HEK293 (cell line): ENCODE data around the gene TNIK.

Experiments used
- CTCF ChIA-PET: fragments of 350-600 bp; formaldehyde crosslinking; extraction: SDS; loops from one replicate; lab custom pipeline; 2021; ENCODE audit warnings: antibody characterized with exemption; lab: Yijun Ruan, JAX
- POLR2A ChIA-PET: fragments of 300-600 bp; formaldehyde crosslinking; extraction: SDS; loops from one replicate; lab custom pipeline; 2020; ENCODE audit warnings: antibody characterized with exemption, inconsistent platforms; lab: Yijun Ruan, JAX
- H3K27ac ChIP-seq: fragments of 200-500 bp; sonication (Bioruptor generic); 2 replicates; pipeline ENCODE4 v1.5.1; 2014; ENCODE audit warnings: low read depth, low read length, control low read depth, inconsistent platforms; ENCODE audit errors: extremely low read depth
- H3K36me3 ChIP-seq, 2 experiments: fragments of 200-500 bp in 1 of 2; sonication (Bioruptor generic) in 1 of 2; 1 replicate in 1 of 2; 2 replicates in 1 of 2; pipeline ENCODE4 v1.5.1; 2014 to 2017; ENCODE audit warnings: inconsistent platforms in 2 of 2, low read length in 2 of 2; ENCODE audit not compliant: control insufficient read depth in 2 of 2, insufficient read depth in 1 of 2
- H3K4me1 ChIP-seq: fragments of 200-500 bp; sonication (Bioruptor generic); 2 replicates; pipeline ENCODE4 v1.5.1; 2014; ENCODE audit warnings: mild to moderate bottlenecking, low read length, inconsistent platforms; ENCODE audit not compliant: control insufficient read depth, insufficient read depth
- H3K4me3 ChIP-seq: 2 replicates; pipeline ENCODE4 v1.5.1; 2011; ENCODE audit warnings: low read depth, mild to moderate bottlenecking, control low read depth, low read length, moderate library complexity
- H3K9me3 ChIP-seq: fragments of 200-500 bp; sonication (Bioruptor generic); 2 replicates; pipeline ENCODE4 v1.5.1; 2014; ENCODE audit warnings: low read depth, low read length, inconsistent platforms; ENCODE audit not compliant: control insufficient read depth, insufficient read depth
- GLIS2 ChIP-seq: fragments of 450-650 bp; formaldehyde crosslinking; IDR thresholded peaks from 2 replicates; pipeline ENCODE4 v1.5.1; 2016; ENCODE audit warnings: missing biosample characterization, missing genetic modification characterization
- HOXA7 ChIP-seq: sonication (generic); formaldehyde crosslinking; IDR thresholded peaks from 2 replicates; pipeline ENCODE4 v1.8.1; 2022; ENCODE audit warnings: missing genetic modification reagents, borderline replicate concordance
- PRDM6 ChIP-seq: fragments of 450-650 bp; formaldehyde crosslinking; IDR thresholded peaks from 2 replicates; pipeline ENCODE4 v1.5.1; 2017; ENCODE audit warnings: missing biosample characterization, missing genetic modification characterization
- TCF7L2 ChIP-seq: IDR thresholded peaks from 2 replicates; pipeline ENCODE4 v1.6.1; 2011; ENCODE audit warnings: low read depth, mild to moderate bottlenecking, inconsistent platforms, low read length, moderate library complexity, borderline replicate concordance
- WT1 ChIP-seq: fragments of 450-650 bp; formaldehyde crosslinking; IDR thresholded peaks from 2 replicates; pipeline ENCODE4 v1.5.1; 2016; ENCODE audit warnings: missing biosample characterization, missing genetic modification characterization
- ZBTB48 ChIP-seq: fragments of 450-650 bp; formaldehyde crosslinking; IDR thresholded peaks from 2 replicates; pipeline ENCODE4 v1.5.1; 2016; ENCODE audit warnings: missing biosample characterization, missing genetic modification characterization
- ZNF138 ChIP-seq: fragments of 450-650 bp; formaldehyde crosslinking; IDR thresholded peaks from 2 replicates; pipeline ENCODE4 v1.5.1; 2016; ENCODE audit warnings: missing biosample characterization, missing genetic modification characterization, borderline replicate concordance
- ZNF16 ChIP-seq: fragments of 450-650 bp; formaldehyde crosslinking; IDR thresholded peaks from 2 replicates; pipeline ENCODE4 v1.5.1; 2016; ENCODE audit warnings: low read depth, missing biosample characterization, missing genetic modification characterization
- ZNF174 ChIP-seq: fragments of 450-650 bp; formaldehyde crosslinking; IDR thresholded peaks from 2 replicates; pipeline ENCODE4 v1.5.0; 2017; ENCODE audit warnings: missing biosample characterization, mild to moderate bottlenecking, missing genetic modification characterization
- ZNF175 ChIP-seq: fragments of 450-650 bp; formaldehyde crosslinking; IDR thresholded peaks from 2 replicates; pipeline ENCODE4 v1.5.1; 2016; ENCODE audit warnings: missing biosample characterization, missing genetic modification characterization
- ZNF292 ChIP-seq: fragments of 450-650 bp; formaldehyde crosslinking; IDR thresholded peaks from 2 replicates; pipeline ENCODE4 v1.5.1; 2016; ENCODE audit warnings: low read depth, missing biosample characterization, missing genetic modification characterization, borderline replicate concordance
- ZNF324 ChIP-seq: fragments of 450-650 bp; formaldehyde crosslinking; IDR thresholded peaks from 2 replicates; pipeline ENCODE4 v1.5.1; 2016; ENCODE audit warnings: missing biosample characterization, missing genetic modification characterization
- ZNF350 ChIP-seq: fragments of 450-650 bp; formaldehyde crosslinking; IDR thresholded peaks from 2 replicates; pipeline ENCODE4 v1.5.0; 2017; ENCODE audit warnings: missing biosample characterization, mild to moderate bottlenecking, missing genetic modification characterization
- ZNF404 ChIP-seq: fragments of 450-650 bp; formaldehyde crosslinking; IDR thresholded peaks from 2 replicates; pipeline ENCODE4 v1.5.1; 2017; ENCODE audit warnings: missing biosample characterization, missing genetic modification characterization
- ZNF449 ChIP-seq: fragments of 450-650 bp; formaldehyde crosslinking; IDR thresholded peaks from 2 replicates; pipeline ENCODE4 v1.5.1; 2017; ENCODE audit warnings: missing biosample characterization, mild to moderate bottlenecking, missing genetic modification characterization, moderate library complexity
- ZNF501 ChIP-seq: fragments of 450-650 bp; formaldehyde crosslinking; IDR thresholded peaks from 2 replicates; pipeline ENCODE4 v1.5.1; 2016; ENCODE audit warnings: missing biosample characterization, missing genetic modification characterization
- ZNF585B ChIP-seq: fragments of 450-650 bp; formaldehyde crosslinking; IDR thresholded peaks from 2 replicates; pipeline ENCODE4 v1.5.1; 2016; ENCODE audit warnings: missing biosample characterization, missing genetic modification characterization
- ZNF600 ChIP-seq: fragments of 450-650 bp; formaldehyde crosslinking; IDR thresholded peaks from 2 replicates; pipeline ENCODE4 v1.5.1; 2016; ENCODE audit warnings: missing biosample characterization, missing genetic modification characterization
- ZNF692 ChIP-seq: fragments of 450-650 bp; formaldehyde crosslinking; IDR thresholded peaks from 2 replicates; pipeline ENCODE4 v1.5.1; 2016; ENCODE audit warnings: missing biosample characterization, missing genetic modification characterization
- ZNF701 ChIP-seq: fragments of 450-650 bp; formaldehyde crosslinking; IDR thresholded peaks from 2 replicates; pipeline ENCODE4 v1.5.1; 2016; ENCODE audit warnings: missing biosample characterization, missing genetic modification characterization
- ZNF785 ChIP-seq: fragments of 450-650 bp; formaldehyde crosslinking; IDR thresholded peaks from 2 replicates; pipeline ENCODE4 v1.5.1; 2016; ENCODE audit warnings: missing biosample characterization, missing genetic modification characterization
- ZSCAN30 ChIP-seq: fragments of 450-650 bp; IDR thresholded peaks from 2 replicates; pipeline ENCODE4 v1.5.1; 2018; ENCODE audit warnings: missing biosample characterization, mild to moderate bottlenecking, missing genetic modification characterization, moderate library complexity
- ZXDB ChIP-seq: fragments of 450-650 bp; formaldehyde crosslinking; IDR thresholded peaks from 2 replicates; pipeline ENCODE4 v1.5.1; 2016; ENCODE audit warnings: missing biosample characterization, missing genetic modification characterization
- TF ChIP-seq, protein P1 (sequence below): fragments of 450-650 bp; formaldehyde crosslinking; IDR thresholded peaks from 2 replicates; pipeline ENCODE4 v1.5.1; 2016; ENCODE audit warnings: missing biosample characterization, missing genetic modification characterization

TNIK gene

GRCh38 chr3:171255236-171255806 lies 204.9 kb downstream of the TNIK start:
- ChIA-PET CTCF (interaction anchor here (0.6 to 1.1 kb wide), 2 partner anchors 45 to 163 kb away, joined by 3 to 5 read pairs; no protein-coding TSS in a partner anchor), POLR2A (no interaction called here)

GRCh38 chr3:171254315-171254714 lies 205.9 kb downstream of the TNIK start:
- POLR2A ChIA-PET: no interaction called here
- Histone ChIP-seq H3K9me3 (no peaks in the 10 kb centered on the region), H3K4me3 (no peak overlapping the region), H3K36me3 (no peaks in the 10 kb centered on the region), H3K4me1 (peaks cover 3% of the 10 kb centered on the region; the same call in 1 of the 2 replicates), H3K27ac (no peak overlapping the region)
- CTCF ChIA-PET: interaction anchor here (1.1 kb wide), 1 partner anchor 44 kb away, joined by 5 read pairs; no protein-coding TSS in a partner anchor
- no peak for TF ChIP-seq ZNF600 (tag by site-specific recombination)
- TF ChIP-seq ZNF449 (tag by site-specific recombination): no peak
- TF ChIP-seq ZNF16 (tag by site-specific recombination): no peak
- TF ChIP-seq ZNF585B (tag by site-specific recombination): no peak

More at GRCh38 chr3:171255236-171255806, 204.9 kb downstream of the TNIK start:
- TF ChIP-seq ZNF174 (tag by site-specific recombination) (no peak), WT1 (tag by site-specific recombination) (no peak), PRDM6 (tag by site-specific recombination) (no peak), ZBTB48 (no peak), ZNF701 (tag by site-specific recombination) (no peak), ZSCAN30 (tag by site-specific recombination) (no peak), ZNF501 (tag by site-specific recombination) (no peak), ZNF138 (tag by site-specific recombination) (no peak), TCF7L2 (no peak), ZXDB (tag by site-specific recombination) (no peak), ZNF350 (no peak)
- TF ChIP-seq, protein P1, sequence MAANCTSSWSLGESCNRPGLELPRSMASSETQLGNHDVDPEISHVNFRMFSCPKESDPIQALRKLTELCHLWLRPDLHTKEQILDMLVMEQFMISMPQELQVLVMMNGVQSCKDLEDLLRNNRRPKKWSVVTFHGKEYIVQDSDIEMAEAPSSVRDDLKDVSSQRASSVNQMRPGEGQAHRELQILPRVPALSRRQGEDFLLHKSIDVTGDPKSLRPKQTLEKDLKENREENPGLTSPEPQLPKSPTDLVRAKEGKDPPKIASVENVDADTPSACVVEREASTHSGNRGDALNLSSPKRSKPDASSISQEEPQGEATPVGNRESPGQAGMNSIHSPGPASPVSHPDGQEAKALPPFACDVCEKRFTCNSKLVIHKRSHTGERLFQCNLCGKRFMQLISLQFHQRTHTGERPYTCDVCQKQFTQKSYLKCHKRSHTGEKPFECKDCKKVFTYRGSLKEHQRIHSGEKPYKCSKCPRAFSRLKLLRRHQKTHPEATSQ (tag by site-specific recombination): no peak
- TF ChIP-seq, all 188 proteins: peak for 0
- Histone ChIP-seq H3K4me1 (no peaks in the 10 kb centered on the region), H3K9me3 (no peaks in the 10 kb centered on the region), H3K27ac (no peak overlapping the region), H3K36me3 (no peaks in the 10 kb centered on the region), H3K4me3 (no peak overlapping the region)

GRCh38 chr3:171251835-171252234 lies 208.4 kb downstream of the TNIK start:
- POLR2A ChIA-PET: no interaction called here

More at GRCh38 chr3:171251835-171252234, 208.4 kb downstream of the TNIK start:
- no peaks in the 10 kb centered on the region for H3K9me3 ChIP-seq
- TF ChIP-seq ZNF701 (tag by site-specific recombination) (no peak), ZNF404 (tag by site-specific recombination) (no peak), ZNF324 (tag by site-specific recombination) (no peak), ZNF292 (tag by site-specific recombination) (no peak), GLIS2 (tag by site-specific recombination) (no peak), ZNF692 (tag by site-specific recombination) (no peak), ZNF785 (tag by site-specific recombination) (no peak), ZNF175 (tag by site-specific recombination) (no peak), HOXA7 (CRISPR knock-in tag) (no peak)
- peaks cover 3% of the 10 kb centered on the region; the same call in 1 of the 2 replicates for H3K4me1 ChIP-seq
- H3K27ac ChIP-seq: no peak overlapping the region
- CTCF ChIA-PET: interaction anchor here (0.6 kb wide), 1 partner anchor 15 kb away, joined by 3 read pairs; no protein-coding TSS in a partner anchor
- H3K4me3 ChIP-seq: no peak overlapping the region
- no peaks in the 10 kb centered on the region for H3K36me3 ChIP-seq
